ENCODE data around the gene PACC1. TPM values are rescaled to one million over a fixed set of nuclear protein-coding genes. Genes with fewer than 3 reads are reported as not detected.

PACC1 gene
- total and polyA plus RNA-seq, 12 donors = 1.8 to 5.1 (median 2.4) TPM

GRCh38 chr1:212438831-212439237, 24.1 kb upstream of the PACC1 start:
- Histone ChIP-seq H3K4me1 (peaks cover 0 to 22% (median 7%) of the 10 kb centered on the region in 9 donors), H3K27me3 (no peaks in the 10 kb centered on the region), H3K36me3 (peaks cover 0 to 7% (median 0%) of the 10 kb centered on the region in 9 donors), H3K4me3 (no peak overlapping the region), H3K9me3 (no peaks in the 10 kb centered on the region), H3K27ac (no peak overlapping the region)
- intact Hi-C loops (cut with DNase I) = no loop called here
- no peak for DNase-seq
- 99% methylated on average over 2 of the region's 2 CpGs for WGBS, 2 donors
- no peak for TF ChIP-seq CTCF (IDR thresholded peaks at IDR 0.05)
- ATAC-seq = no peak

- DNase-seq (no peak), ATAC-seq (no peak)
- no peaks in the 10 kb centered on the region for H3K27me3 ChIP-seq
- 70 to 80% methylated on average over 4 of the region's 4 CpGs for WGBS, 2 donors
- intact Hi-C loops (cut with DNase I) = no loop called here
- H3K27ac ChIP-seq = no peak overlapping the region
- no peaks in the 10 kb centered on the region for H3K9me3 ChIP-seq
- TF ChIP-seq CTCF (IDR thresholded peaks at IDR 0.05) = no peak
- peaks cover 0 to under 1% (median 0%) of the 10 kb centered on the region in 9 donors for H3K36me3 ChIP-seq
- H3K4me1 ChIP-seq = peaks cover 0 to 31% (median 14%) of the 10 kb centered on the region in 9 donors
- H3K4me3 ChIP-seq = no peak overlapping the region
These were observed 22.6 kb upstream of the PACC1 start for GRCh38 chr1:212437179-212437798.

GRCh38 chr1:212434992-212435391, 20.3 kb upstream of the PACC1 start:
- no peaks in the 10 kb centered on the region for H3K27me3 ChIP-seq
- no peaks in the 10 kb centered on the region for H3K36me3 ChIP-seq
- H3K4me1 ChIP-seq = peaks cover 0 to 40% (median 20%) of the 10 kb centered on the region in 9 donors
- H3K4me3 ChIP-seq = no peak overlapping the region
- intact Hi-C loops (cut with DNase I) = no loop called here
- DNase-seq = no peak
- H3K9me3 ChIP-seq = no peaks in the 10 kb centered on the region
- ATAC-seq = no peak
- no peak overlapping the region for H3K27ac ChIP-seq
- TF ChIP-seq CTCF (IDR thresholded peaks at IDR 0.05) = no peak
- WGBS, 2 donors = 97 to 100% methylated on average over 4 of the region's 4 CpGs

GRCh38 chr1:212433577-212434462, 19.1 kb upstream of the PACC1 start:
- H3K27ac ChIP-seq = peak overlapping the region; percentile 66 to 94 (median 88)
- intact Hi-C loops (cut with DNase I) = loop anchor here in 1 of 10 donors (2.0 kb wide), 1 partner anchor 19 kb away; the partner anchor contains the start of gene PACC1
- WGBS, 2 donors = 61 to 64% methylated on average over 17 of the region's 17 CpGs

More at GRCh38 chr1:212433577-212434462, 19.1 kb upstream of the PACC1 start:
- H3K36me3 ChIP-seq = no peaks in the 10 kb centered on the region
- H3K4me1 ChIP-seq = peaks cover 0 to 40% (median 20%) of the 10 kb centered on the region in 9 donors
- no peaks in the 10 kb centered on the region for H3K27me3 ChIP-seq
- H3K4me3 ChIP-seq = peak overlapping the region; percentile 71 to 98 (median 85)
- ATAC-seq = no peak
- H3K9me3 ChIP-seq = no peaks in the 10 kb centered on the region
- no peak for DNase-seq
- TF ChIP-seq CTCF (IDR thresholded peaks at IDR 0.05) = no peak
